ENCODE results near the gene NUAK1. TPM values are rescaled to one million over a fixed set of nuclear protein-coding genes. Genes with fewer than 3 reads are reported as not detected.
"Not testable (repeated sequence)": the region's sequence is repeated elsewhere in the genome, so short reads cannot be mapped to it uniquely, and the experiment has no call there.

NUAK1 gene
- total RNA-seq, 1 donor from 2014 or later = not detected

DNA sequence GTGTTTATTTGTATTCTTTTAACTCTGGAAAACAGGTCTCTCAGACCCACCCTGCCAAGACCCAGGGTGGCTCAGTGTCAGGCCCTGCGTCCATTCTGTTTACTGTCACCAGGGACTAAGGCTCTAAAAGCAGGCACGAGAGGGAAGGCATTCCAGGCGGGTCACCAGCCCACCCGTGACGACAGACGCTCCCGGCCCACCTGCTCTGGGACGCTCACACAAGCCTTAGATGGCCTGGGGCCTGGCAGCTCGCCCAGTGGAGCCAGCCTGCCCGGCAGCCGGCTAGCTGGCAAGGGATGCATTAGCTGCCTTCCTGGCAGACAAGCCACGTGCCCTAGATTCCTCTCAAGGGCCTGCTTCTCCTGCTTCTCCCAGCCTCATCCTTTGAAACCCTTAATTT lies 9.2 kb upstream of the NUAK1 start:
- intact Hi-C loops (cut with micrococcal nuclease) = no loop called here

DNA sequence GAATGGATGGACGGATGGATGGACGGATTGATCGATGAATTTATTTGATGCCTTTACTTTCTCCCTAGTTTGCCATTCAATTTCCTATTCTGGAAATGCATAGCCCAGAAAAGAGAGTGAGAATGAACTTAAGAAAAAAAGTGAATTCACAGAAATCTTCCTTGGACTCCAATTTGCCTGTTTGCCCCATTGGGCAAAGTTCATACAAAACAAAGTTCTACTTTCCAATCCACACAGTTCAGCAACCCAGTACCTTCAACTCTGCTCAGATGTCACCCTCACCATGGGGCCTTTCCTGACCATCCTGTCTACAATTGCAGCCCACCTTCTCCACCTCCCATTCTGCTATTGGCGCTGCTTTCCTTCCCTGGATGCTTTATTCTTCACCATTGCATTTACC lies 8.2 kb upstream of the NUAK1 start:
- intact Hi-C loops (cut with micrococcal nuclease) = no loop called here

DNA sequence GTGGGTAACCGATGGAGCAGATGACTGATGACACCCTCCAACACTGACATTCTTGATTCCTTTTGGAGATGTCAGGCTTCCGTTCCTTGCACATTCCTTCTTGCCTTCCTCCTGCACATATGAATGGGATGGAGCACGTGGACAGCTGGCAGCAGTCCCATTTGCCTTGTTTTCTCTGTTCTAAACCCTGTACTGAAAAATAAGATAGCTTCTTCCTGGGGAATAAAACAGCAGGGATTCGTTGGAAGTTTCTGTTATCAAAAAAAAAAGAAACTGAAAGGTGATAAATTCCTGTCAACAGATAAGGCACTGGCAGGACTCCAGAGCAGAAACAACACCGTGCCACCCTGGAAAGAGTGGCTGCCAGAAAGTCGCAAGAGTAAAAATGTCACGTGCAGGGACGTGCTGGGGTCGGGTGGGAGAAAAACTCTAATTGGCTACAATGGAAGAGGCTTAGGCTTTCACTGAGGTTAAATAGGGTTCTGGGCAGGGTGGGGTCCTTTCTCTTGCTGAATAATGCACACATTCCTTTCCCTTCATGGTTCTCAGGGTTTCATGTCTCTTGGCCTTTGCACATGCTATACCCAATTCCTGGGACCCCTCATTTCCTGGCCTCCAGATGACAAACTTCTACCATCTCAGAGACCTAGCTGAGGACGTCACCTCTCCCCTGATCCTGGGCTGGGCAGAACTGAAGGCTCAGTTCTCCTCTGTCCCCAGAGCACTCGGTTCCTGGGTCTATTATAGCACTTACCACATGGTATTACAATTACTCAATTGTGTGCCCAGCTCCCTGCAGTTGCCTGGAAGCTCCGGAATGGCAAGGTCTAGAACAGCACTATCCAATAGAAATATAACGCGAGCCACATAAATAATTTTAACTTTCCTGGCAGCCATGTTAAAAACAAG lies 7.0 kb upstream of the NUAK1 start:
- intact Hi-C loops (cut with micrococcal nuclease) = no loop called here

DNA sequence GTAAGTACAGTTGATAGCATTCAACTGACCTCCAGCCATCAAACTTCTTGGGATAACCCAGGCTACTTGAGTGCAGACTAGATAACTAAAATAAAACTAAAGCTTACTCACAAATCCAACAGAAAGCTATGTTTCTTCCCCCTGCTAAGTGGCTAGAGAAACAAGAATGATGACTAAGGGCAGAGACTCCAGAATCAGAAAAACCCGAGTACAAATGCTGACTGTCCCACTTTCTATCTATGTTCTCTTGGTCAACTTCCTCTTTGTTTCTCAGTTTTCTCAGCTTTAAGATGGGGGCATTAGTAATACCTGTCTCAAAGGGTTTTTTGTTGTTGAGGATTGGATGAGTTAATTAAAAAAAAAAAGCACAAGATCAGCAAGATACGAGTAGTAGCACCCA lies 6.1 kb upstream of the NUAK1 start:
- intact Hi-C loops (cut with micrococcal nuclease) = no loop called here

DNA sequence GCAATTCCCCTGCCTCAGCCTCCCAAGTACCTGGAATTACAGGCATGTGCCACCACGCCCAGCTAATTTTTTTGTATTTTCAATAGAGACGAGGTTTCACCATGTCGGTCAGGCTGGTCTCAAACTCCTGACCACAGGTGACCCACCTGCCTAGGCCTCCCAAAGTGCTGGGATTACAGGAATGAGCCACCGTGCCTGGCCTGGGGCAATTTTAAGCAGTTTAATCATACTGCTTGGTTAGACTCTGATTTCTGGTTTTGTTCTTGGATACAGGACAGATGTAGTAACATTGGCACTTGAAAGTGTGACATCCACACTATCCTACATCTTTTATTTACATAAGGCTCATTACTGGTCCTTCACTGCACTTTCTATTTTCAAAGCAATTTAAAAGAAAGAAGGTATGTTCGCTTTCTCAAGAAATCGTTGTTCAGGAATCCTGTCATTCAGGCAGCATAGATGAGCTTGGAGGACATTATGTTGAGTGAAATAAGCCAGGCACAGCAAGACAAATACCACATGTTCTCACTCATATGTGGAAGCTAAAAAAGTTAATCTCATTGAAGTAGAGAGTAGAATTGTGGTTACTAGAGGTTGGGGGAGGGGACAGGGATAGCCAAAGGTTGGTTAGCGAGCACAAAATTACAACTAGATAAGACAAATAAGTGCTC lies 4.0 kb upstream of the NUAK1 start:
- intact Hi-C loops (cut with micrococcal nuclease) = no loop called here

DNA sequence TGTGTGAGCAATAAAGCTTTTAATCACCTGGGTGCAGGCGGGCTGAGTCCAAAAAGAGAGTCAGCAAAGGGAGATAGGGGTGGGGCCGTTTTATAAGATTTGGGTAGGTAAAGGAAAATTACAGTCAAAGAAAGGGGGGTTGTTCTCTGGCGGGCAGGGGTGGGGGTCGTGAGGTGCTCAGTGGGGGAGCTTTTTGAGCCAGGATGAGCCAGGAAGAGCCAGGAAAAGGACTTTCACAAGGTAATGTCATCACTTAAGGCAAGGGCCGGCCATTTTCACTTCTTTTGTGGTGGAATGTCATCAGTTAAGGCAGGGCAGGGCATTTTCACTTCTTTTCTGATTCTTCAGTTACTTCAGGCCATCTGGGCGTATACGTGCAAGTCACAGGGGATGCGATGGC lies 3.2 kb upstream of the NUAK1 start:
- intact Hi-C loops (cut with micrococcal nuclease) = not testable (repeated sequence)

DNA sequence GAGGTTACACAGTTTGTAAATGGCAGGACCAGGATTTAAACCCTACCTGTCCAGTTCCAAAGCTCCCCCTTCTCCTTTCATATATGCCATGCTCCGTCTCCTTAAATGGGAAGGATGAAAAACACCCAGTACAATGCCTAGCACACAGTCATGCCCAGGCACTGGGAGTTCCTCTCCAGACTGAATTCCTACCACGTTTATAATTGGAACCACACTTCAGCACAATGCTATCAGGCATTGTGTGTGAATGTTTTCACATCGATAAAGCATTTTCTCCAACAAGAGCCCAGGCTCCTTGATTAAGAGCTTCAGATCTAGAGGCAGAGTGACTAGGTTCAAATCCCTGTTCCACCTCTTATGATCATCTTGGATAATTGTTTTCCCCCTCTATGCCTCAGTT lies 2.7 kb upstream of the NUAK1 start:
- intact Hi-C loops (cut with micrococcal nuclease) = no loop called here

DNA sequence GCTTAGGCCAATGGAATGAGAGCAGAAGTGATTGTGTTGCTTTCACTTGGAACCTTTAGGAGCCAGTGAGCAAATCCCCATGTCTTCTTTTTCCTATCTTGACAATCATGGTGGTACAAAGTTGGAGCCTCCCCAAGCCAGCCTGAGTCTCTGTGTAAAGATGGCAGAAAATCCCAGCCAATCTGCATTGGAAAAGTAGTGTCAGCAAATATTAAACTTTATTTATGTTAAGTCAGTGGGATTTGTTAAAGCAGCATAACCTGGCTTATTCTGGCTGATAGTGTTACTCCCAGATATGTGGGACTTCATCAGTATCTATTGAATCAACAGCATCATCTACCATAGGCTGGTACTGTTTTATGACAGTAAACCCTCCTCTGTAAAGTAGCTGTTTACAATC lies 2.2 kb upstream of the NUAK1 start:
- intact Hi-C loops (cut with micrococcal nuclease) = no loop called here

DNA sequence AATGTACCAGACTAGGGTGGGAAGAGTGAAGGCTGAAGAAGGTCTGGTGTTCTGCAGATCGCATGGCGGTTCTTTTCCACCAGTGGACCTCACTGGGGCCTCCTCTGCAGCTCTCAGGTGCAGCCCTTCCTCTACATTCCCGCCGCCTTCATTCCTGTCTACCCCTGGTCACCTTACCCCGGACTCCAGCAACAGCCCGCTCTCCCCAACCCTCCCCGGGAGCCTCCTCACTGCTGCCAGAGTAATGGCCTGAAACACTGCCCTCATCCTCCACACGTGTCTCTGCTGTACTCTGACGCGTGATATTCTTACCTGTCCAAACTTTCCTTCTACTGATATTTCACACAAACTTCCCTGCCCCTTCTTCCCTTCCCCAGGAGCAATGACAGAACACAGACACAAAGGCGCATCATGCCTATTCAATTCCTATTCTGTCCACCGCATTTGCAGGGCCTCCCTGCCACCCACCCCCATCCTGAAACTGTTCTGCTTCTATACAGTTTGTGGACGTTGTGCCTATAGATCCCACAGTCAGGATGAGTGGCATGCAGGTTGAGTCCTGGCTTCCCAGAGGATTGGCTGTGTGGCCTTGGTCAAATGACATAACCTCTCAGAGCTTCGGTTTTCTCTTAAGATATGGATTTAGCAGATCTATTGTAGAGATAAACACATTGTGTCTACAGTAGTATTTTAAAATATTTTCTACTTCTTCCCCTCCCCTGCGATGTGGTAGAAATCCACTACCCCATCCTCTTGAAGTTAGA lies 1.7 kb upstream of the NUAK1 start:
- intact Hi-C loops (cut with micrococcal nuclease) = no loop called here

DNA sequence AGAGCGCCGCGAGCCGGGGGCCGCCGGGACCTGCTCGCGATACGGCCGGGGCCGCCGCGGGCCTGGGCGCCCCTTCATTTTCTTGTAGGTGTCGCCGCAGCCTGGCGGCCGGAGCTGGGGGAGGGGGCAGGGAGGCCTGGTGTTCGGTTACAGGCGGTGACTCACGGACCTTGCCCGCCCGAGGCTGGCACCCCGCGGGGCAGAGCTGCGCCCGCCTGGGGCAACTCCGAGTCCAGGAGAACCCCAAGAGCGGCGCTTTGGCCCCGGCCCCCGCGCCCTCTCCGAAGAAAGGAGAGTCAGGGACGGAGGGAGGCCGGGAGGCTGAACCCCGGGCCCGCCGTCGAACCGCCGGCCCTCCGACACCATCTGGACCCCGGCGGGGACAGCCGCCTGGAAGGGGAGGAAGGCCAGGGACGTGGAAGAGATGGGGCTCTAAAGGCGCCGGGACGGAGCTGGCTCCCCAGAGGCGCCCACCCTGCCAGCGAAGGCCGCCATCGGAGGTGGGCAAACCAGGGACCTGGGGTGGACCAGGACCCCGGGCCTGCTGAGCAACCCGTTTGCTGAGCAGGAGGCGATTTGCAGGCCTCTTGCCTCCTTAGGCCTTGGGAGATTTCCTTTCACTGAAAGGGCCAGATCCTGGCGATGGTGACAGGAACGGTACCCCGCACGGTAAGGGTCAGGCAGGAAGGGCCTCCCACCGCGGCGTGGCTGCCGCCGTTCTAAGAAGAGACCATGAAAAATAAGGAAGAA lies 843 bp upstream of the NUAK1 start:
- intact Hi-C loops (cut with micrococcal nuclease) = loop anchor here (5.0 kb wide), 1 partner anchor 432 kb away; no protein-coding TSS in a partner anchor

DNA sequence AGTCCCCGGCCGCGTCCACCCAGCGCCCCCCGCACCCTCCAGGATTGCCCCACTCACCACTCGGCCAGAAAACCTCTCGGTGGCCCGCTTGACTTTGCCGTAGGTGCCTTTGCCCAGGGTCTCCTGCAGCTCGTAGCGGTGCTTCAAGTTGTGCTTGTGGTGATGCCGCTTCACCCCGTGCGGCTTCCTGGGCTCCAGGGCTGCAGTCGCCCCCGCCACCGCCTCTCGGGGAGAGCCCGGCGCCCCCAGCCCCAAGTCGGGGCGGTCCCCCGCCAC lies 459 bp downstream of the NUAK1 start:
- intact Hi-C loops (cut with micrococcal nuclease) = loop anchor here (5.0 kb wide), 1 partner anchor 431 kb away; no protein-coding TSS in a partner anchor

DNA sequence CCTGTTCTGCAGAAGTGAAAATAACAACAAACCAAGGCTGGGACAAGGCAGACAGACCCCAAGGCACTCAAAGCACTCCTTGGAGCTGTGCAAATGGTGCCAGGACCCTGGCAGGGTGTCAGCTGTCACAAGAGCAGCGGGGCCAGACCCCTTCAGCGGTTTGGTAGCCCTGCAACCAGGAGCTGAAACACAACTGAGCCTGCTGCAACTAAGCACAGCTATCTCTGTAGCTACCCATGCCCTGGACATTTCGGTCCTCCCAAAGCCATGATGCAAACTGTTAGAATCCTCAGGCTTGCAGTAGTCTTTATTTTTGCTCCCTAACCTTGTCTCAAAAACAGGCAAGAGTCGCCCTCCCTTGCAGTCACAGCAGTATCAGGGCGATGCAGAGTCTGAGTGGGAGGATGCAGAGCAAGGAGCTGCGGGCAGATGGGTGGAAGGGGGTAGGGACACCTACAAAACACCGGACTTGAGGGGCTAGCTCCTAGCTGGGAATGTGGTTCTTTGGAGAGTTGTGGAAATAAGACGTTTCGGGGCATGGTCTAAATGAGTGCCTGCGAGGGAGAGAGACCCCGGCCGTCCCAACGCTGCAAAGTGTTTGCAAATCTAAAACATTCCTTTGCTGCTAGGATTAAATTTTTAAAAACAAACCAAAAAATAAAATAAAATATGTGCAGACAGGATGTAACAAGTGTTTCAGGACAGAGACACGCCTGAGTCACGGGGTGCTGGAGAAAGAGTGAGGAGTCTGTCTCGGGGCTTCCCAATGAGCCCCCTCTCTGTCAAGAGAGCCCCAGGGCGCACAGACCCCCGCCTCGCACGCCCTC lies 1.0 kb downstream of the NUAK1 start:
- intact Hi-C loops (cut with micrococcal nuclease) = loop anchor here (5.0 kb wide), 1 partner anchor 430 kb away; no protein-coding TSS in a partner anchor

DNA sequence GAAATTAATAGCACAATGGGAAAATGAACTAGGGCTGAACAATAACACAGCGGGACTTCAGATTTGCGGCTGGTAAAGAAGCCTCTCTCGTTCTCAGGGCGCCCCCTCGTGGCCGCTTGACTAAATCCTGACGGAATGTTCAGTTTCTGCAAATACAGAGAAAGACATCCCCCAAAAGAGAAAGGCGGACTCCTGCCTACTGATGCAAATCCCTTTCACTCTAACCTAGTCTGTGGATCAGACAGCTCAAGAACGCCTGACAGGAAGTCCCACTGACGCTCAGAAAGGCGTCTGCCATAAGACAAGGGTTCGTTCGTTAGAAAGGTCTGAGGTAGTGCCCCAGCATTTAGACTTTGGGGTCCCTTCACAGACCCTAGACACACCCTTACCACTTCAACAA lies 2.5 kb downstream of the NUAK1 start:
- intact Hi-C loops (cut with micrococcal nuclease) = loop anchor here (1.0 to 5.0 kb wide), 2 partner anchors 429 to 716 kb away; no protein-coding TSS in a partner anchor

DNA sequence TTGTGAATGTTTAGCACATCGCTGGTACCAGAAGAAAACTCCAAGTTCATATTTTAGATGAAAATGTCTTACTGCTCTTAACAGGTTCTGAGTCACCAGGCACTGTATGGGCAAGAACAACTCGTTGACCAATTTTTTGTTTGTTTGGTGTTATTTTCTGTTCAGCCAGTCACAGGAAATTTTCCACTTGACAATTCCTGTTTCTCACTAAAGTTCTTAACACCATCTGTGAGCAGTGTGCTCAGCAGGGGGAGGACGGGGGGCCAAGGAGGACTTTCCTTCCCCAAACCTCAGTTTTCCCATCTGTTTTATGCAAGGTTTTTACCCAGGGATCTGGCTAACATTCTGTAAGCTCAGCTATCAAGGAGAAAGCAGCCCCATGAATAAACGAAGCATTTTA lies 3.0 kb downstream of the NUAK1 start:
- intact Hi-C loops (cut with micrococcal nuclease) = loop anchor here (1.0 to 5.0 kb wide), 2 partner anchors 428 to 715 kb away; no protein-coding TSS in a partner anchor

DNA sequence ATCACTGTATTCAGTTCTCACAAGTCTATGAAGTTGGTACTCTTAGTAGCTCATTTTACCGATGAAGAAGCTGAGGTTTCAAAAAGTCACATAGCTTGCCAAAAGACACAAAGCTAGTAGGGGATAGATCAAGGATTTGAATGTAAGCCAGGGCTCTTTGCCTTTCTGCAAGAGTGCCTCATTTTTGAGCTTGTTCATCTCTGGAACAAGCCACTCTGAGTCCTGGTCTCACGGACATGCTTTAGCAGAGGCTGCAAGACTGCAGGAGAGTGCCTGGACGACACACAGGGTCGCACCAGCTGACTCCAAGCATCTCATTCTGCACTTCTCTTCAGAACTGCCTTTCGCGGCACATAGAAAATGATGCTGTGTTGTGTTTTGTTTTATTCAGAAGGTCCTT lies 3.7 kb downstream of the NUAK1 start:
- intact Hi-C loops (cut with micrococcal nuclease) = loop anchor here (5.0 kb wide), 1 partner anchor 428 kb away; no protein-coding TSS in a partner anchor

DNA sequence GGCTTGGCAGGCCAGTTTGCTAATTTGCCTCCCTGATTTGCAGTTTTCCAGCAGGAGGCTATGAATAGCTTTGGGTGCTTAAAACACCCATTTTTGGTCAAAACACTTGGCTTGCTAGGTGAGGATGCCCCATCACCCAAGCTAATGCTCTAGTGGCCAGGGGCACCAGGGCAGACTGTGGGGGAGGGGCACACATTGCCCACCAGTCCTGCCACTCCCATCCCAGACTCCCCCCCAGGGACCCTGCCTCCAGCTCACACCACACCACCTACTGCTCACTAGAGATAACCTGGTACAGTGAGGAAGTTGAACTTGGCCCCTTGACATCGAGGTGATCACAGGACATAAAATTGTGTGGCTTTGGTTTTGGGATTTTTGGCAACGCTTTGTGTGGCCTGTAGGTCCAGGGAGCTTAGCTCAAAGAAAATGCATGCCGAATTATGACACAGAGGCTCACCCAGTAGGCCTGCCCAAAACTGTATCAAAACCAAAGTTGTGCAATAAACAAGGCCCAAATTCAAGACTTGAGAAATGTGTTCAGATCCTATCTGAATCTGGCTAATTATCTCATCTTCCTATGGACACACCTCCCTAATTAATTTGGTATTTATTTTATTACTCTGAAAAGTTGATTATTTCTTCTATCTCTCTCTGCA lies 4.3 kb downstream of the NUAK1 start:
- intact Hi-C loops (cut with micrococcal nuclease) = no loop called here

DNA sequence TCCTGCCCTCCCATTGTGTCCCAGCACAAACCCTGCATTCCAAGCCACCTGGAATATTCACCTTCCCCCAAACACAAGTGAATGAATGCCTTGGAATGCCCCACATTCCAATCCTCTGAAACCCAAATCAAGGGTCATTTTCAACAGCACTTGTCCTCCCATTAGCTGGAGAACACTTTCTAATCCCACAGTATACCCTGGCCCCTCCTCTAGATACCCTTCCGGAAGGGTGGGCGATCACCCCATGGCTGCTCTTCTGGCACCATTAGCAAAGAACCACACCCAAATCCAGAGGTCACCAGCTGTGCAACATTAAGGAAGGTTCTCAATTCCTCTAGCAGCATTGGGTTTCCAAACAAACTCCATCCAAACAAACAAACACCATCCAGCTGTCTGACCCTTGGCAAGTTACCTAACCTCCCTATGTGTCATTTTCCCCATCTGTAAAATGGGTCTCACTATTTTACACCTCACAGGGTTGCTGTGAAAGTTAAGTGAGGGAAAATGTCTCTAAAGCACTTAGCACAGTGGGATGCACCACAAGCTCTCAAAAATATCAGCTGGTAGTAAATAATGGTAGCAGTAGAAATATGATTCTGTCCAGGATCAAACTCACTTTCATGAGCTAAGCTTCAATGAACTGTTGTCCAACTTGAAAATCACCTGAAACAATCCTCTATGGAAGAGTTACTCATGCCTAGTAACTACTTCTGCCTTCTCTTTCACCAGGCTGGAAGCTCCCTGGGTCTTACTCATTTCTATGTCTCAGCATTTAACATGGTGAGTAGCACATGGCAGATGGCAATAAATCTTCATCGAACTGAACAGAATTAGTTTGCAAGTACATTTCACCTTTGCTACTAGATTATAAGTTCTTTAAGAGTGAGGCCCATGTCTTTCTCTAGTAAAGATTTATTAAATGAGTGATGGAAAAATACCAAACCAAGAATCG lies 5.3 kb downstream of the NUAK1 start:
- intact Hi-C loops (cut with micrococcal nuclease) = no loop called here

Measured in T-helper 2 cell treated with Interferon-gamma antibody and Interleukin-4, amounts not matched to agents 100 ng/mL and 5 ng/mL, for 36 hours (primary cell).